ENCODE data around the gene DGKE. TPM values are rescaled to one million over a fixed set of nuclear protein-coding genes. Genes with fewer than 3 reads are reported as not detected.
A peak's percentile ranks its signal among the peaks of the same experiment; 100 is the strongest.

The DGKE gene
- total and polyA plus RNA-seq, 2 of the 13 experiments (the other 11 are each of a cell fraction or from before 2014, with no cell fraction given): 3.2 to 5.3 TPM

DNA sequence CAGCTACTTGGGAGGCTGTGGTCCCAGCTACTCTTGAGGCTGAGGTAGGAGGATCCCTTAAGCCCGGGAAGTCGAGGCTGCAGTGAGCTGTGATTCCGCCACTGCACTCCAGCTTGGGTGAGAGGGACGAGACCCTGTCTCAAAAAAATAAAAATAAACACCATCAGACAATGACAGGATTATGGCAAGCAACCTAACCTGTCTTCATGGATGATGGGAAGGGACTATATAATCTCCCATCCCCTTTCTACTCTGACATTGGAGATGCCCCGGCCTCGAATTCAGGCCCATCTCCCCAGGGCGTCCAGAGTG, 79.0 kb downstream of the DGKE start:
- FAIRE-seq: no peak
- no peak for DNase-seq (ENCODE audit: low spot score)
- no TSS peak for BruUV-seq (replicated peaks)
- Histone ChIP-seq H4K20me1 (ENCODE audit: insufficient read depth, low read length) (peaks cover 19% of the 10 kb centered on the region), H3K9ac (ENCODE audit: insufficient read depth, low read depth, low read length) (peak overlapping the region; percentile 88), H3K27ac (ENCODE audit: extremely low read length, insufficient read depth, low read length) (peak overlapping the region; percentile 85), H2AFZ (ENCODE audit: low read length) (no peak overlapping the region), H3K4me1 (ENCODE audit: insufficient read depth, low read length) (peaks cover 52% of the 10 kb centered on the region), H3K27me3 (ENCODE audit: control insufficient read depth in 1 of 2, insufficient read depth in 2 of 2, low read length in 2 of 2) (no peaks in the 10 kb centered on the region; a peak in 1 of 5 replicates), H3K36me3 (replicated peaks in 1 of 2; ENCODE audit: control insufficient read depth in 1 of 2, insufficient read depth in 2 of 2, low read length in 2 of 2) (peaks cover 7 to 13% of the 10 kb centered on the region in 2 experiments), H3K9me3 (ENCODE audit: low read length) (no peaks in the 10 kb centered on the region), H3K4me3 (replicated peaks in 1 of 3; ENCODE audit: insufficient read depth in 1 of 3, low read depth in 2 of 3, low read length in 3 of 3) (peak overlapping the region; percentile 96 to 98 (median 98)), H3K79me2 (ENCODE audit: insufficient read depth, low read length) (peaks cover 49% of the 10 kb centered on the region), H3K4me2 (ENCODE audit: low read depth, low read length) (peak overlapping the region; percentile 94)
- intact Hi-C loops (cut with micrococcal nuclease; ENCODE audit: unreplicated experiment) (no loop called here), in situ Hi-C loops (cut with HindIII; ENCODE audit: extremely low pct_ligation_motif_present, low pct_unique_long_range_greater_than_20kb) (no loop called here)
- 5% methylated on average over 7 of the region's 7 CpGs for WGBS (ENCODE audit: low lambda C conversion rate)
- ATAC-seq: no peak
- POLR2A ChIA-PET: interaction anchor here (0.6 to 2.7 kb wide), 10 partner anchors 12 to 1170 kb away, joined by 3 to 28 read pairs (median 6); partner anchors contain the start of genes COIL and DYNLL2
- CTCF ChIA-PET (ENCODE audit: low intra/inter-chr PET ratio, low total read pairs): no interaction called here
- TF ChIP-seq RFX5 (IDR thresholded peaks at IDR 0.05; ENCODE audit: low read depth, low read length): no peak
- 0 out of 2 replicates have a peak, but pooled peaks have one; percentile 1 for TF ChIP-seq ZNF414 (CRISPR knock-in tag; IDR thresholded peaks at IDR 0.05)
- TF ChIP-seq TCF12 (IDR thresholded peaks at IDR 0.05): no peak
- 0 out of 2 replicates have a peak, but pooled peaks have one; percentile 2 for TF ChIP-seq TCF12 (CRISPR knock-in tag; IDR thresholded peaks at IDR 0.05)
- no peak for TF ChIP-seq KDM5A (IDR thresholded peaks at IDR 0.05; ENCODE audit: borderline replicate concordance, low read length)
- 0 out of 2 replicates have a peak, but pooled peaks have one; percentile 18 for TF ChIP-seq ZNF543 (CRISPR knock-in tag; IDR thresholded peaks at IDR 0.05)
- TF ChIP-seq POLR2AphosphoS2 (IDR thresholded peaks at IDR 0.05; ENCODE audit: low read depth, low read length): no peak
- TF ChIP-seq AHDC1 (CRISPR knock-in tag; IDR thresholded peaks at IDR 0.05; ENCODE audit: borderline replicate concordance): peak; percentile 29; the same call in 1 of the 2 replicates
- 0 out of 2 replicates have a peak, but pooled peaks have one; percentile 38 for TF ChIP-seq GFI1 (CRISPR knock-in tag; IDR thresholded peaks at IDR 0.05; ENCODE audit: borderline replicate concordance)
- TF ChIP-seq AFF4 (CRISPR knock-in tag; IDR thresholded peaks at IDR 0.05): no peak
- 0 out of 2 replicates have a peak, but pooled peaks have one; percentile 34 for TF ChIP-seq ZNF577 (CRISPR knock-in tag; IDR thresholded peaks at IDR 0.05; ENCODE audit: borderline replicate concordance, low read depth)
- TF ChIP-seq TGIF2 (CRISPR knock-in tag; IDR thresholded peaks at IDR 0.05): no peak
- no peak for TF ChIP-seq ZNF556 (CRISPR knock-in tag; IDR thresholded peaks at IDR 0.05; ENCODE audit: borderline replicate concordance)
- peak; percentile 18; the same call in 1 of the 2 replicates for TF ChIP-seq NCOA1 (CRISPR knock-in tag; IDR thresholded peaks at IDR 0.05)

All from HepG2 (cell line).